T1000 (cell line): Measurements from ENCODE around the gene MYO5C.
"Not testable (repeated sequence)": the region's sequence is repeated elsewhere in the genome, so short reads cannot be mapped to it uniquely, and the experiment has no call there.

Source experiments
- DNase-seq: peaks from one replicate; lab custom pipeline; 2025; ENCODE audit warnings: mixed read lengths; lab: John Stamatoyannopoulos, UW

The MYO5C gene

DNA sequence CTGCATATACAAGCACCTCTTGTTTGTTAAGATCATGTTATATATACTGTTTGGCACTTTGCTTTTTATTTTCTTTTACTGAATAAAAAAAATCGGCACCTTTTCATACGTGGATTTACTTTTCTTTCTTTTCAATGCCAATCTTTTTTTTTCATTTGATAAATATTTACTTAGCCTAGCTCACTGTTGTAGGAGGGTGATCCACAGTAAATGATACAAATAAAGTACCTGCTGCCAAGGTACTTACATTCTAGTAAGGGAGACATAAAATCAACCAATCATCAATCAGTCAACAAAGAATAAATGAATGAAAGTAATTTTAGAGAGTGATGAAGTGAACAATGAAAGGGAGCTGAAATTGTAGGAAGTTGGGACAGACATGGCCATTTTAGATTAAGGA, 122.7 kb downstream of the MYO5C start:
- DNase-seq: no peak

DNA sequence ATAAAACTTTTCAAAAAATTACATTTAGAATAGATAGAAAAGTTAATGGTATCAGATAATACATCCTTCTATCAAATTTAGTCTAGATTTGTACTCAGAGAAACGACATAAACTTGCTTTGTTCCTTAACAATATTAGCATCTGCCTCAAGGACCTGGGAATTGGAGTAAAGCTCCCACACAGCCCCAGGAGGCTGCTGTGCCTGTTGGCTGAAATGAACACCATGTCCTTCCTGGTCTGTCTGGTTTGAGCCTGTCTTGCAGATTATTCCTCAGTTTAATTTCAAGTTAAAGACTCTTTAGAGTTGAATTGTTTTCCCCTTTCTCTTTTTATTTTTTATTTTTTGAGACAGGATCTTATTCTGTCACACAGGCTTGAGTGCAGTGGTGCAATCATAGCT, 123.8 kb downstream of the MYO5C start:
- DNase-seq: no peak

DNA sequence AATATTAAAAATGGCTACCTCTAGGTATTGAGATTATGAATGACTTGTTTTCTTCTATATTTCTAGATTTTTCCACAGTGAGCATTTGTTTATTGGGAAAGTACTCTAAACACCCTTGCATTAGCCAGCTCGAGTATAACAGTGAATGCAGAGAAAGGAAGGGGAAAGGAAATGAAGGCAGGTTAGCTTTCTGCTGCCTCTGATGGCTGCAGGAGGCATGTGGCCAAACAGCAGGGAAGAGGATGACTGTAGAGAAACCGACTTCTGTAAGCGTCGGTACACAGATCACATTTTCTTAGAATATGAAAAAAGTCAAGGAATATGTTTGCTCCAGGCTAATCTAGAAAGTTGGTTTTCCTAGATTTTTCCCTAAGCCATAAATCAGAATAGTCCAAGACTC, 124.2 kb downstream of the MYO5C start:
- no peak for DNase-seq

DNA sequence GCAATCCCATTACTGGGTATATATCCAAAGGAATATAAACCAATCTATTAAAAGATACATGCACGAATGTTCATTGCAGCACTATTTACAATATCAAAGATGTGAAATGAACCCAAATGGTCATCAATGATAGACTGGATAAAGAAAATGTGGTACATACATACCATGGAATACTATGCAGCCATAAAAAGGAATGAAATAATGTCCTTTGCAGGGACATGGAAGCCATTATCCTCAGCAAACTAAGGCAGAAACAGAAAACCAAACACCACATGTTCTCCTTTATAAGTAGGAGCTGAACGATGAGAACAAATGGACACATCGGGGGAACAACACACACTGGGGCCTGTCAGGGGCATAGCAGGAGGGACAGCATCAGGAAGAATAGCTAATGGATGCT, 125.4 kb downstream of the MYO5C start:
- not testable (repeated sequence) for DNase-seq

DNA sequence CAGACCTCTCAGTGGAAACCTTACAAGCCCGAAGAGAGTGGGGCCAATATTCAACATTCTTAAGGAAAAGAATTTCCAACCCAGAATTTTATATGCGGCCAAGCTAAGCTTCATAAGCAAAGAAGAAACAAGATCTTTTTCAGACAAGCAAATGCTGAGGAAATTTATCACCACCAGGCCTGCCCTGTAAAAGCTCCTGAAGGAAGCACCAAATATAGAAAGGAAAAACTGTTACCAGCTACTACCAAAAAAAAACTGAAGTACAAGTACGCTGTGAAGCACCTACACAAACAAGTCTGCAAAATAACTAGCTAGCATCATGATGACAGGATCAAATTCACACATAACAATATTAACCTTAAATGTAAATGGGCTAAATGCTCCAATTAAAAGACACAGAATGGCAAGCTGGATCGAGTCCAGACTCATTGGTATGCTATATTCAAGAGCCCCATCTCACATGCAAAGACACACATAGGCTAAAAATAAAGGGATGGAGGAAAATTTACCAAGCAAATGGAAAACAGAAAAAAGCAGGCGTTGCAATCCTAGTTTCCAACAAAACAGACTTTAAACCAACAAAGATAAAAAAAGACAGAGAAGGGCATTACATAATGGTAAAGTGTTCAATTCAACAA, 130.0 kb downstream of the MYO5C start:
- DNase-seq: not testable (repeated sequence)

DNA sequence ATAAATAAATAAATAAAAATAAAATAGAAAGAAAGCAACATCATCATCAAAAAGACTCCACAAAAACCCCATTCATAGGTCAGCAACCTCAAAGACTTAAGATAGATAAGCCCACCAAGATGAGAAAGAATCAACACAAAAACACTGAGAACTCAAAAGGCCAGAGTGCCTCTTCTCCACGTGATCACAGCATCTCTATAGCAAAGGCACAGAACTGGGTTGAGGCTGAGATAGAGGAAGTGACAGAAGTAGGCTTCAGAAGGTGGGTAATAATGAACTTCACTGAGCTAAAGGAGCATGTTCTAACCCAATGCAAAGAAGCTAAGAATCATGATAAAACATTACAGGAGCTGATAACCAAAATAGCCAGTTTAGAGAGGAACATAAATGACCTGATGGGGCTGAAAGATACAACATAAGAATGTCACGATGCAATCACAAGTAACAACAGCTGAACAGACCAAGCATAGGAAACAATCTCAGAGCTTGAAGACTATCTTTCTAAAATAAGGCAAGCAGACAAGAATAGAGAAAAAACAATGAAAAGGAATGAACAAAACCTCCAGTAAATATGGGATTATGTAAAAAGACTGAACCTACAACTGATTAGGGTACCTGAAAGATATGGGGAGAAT, 130.9 kb downstream of the MYO5C start:
- no peak for DNase-seq

DNA sequence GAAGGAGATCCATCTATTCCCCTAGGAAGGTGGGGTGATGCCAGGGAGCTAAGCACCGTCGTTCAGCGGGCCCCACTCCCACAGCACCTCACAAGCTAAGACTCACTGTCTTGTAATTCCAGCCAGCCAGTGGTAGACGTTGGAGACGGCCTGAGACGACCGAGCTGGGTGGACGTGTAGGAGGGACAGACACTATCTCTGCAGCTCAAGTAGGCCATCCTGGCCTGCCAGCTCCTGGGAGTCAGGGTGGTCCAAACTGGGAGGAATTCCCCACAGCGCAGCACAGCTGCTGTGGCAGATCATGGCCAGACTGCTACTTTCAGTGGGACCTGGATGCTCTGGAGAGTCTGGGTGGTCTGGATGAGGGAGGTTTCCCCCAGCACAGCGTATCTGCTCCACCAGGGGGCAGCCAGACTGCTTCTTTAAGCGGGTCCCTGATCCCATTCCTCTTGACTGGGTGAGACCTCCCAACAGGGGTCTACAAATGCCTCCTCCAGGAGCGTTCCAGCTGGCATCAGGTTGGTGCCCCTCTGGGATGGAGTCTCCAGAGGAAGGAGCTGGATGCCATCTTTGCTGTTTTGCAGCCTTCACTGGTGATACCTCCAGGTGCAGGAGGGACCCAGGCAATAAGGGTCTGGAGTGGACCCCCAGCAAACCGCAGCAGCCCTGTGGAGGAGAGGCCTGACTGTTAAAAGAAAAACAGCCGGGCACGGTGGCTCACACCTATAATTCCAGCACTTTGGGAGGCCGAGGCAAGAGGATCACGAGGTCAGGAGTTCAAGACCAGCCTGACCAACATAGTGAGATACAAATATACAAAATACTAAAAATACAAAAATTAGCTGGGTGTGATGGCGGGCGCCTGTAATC, 132.0 kb downstream of the MYO5C start:
- no peak for DNase-seq

DNA sequence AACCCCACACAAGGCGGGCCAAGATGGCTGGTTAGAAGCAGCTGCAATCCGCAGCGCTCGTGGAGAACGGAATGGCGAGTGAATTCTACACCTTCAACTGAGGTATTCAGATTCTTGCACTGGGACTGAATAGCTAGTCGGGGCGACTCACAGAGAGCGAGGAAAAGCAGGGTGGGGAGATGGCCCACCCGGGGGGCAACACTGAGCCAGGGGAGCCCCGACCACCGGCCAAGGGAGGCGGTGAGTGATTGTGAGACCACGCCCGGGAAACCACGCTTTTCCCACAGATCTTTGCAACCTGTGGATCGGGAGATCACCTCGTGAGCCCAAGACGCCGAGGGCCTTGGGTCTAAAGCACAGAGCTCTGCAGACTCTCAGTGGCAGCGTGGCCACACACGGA, 132.7 kb downstream of the MYO5C start:
- DNase-seq: no peak

DNA sequence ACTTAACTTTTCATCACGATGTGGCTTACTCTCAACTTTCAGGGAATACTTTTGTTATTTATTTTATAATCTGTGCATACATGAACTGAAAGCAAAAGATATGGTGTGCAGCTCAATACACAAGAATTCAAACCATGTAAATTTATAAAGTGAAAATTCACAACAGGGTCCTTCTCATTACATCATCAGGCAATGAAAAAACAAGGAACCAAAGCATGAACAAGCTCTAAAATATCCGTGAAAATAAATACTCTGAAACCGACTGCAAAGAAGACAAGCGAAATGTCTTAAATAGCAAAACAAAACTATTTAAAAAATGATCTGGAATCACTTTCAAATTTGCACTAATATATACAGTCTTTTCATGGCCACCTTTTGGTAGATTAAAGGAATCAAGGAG, 133.3 kb downstream of the MYO5C start:
- no peak for DNase-seq

DNA sequence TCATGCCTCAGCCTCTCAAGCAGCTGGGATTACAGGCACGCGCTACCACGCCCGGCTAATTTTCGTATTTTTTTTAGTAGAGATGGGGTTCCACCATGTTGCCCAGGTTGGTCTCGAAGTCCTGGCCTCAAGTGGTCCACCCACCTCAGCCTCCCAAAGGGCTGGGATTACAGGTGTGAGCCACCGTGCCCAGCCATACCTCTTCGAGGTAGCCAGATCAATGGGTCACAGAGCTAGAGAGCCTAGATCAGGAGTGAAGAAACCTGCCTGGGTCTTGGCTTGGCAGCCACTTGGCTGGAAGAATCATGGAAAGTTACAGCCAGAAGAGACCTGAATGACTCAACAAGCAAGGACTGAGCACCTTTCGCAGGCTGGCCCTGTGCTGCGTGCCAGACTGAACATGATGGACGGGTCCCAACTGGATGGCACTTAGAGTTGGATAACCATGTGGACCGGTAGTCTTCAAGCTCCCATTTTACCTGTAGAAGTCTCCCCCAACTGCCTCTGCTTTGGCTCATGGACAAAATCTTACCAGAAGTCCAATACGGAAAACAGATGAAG, 134.1 kb downstream of the MYO5C start:
- DNase-seq: no peak

DNA sequence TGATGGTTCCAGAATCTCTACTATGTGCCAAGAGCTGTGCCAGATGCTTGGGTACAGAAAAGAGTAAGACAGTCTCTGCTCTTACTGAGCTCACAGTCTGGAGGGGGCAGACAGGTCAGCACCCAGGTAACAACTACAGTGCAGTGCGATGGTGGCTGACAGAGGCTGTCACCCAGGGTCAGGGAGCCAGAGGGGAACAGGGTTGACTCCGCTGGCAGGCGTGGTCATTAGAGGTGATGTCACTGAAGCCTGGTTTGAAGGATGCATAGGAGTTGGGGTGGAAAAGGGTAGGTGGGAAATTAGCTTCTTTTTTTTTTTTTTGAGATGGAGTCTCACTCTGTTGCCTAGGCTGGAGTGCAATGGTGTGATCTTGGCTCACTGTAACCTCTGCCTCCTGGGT, 136.0 kb downstream of the MYO5C start:
- no peak for DNase-seq

DNA sequence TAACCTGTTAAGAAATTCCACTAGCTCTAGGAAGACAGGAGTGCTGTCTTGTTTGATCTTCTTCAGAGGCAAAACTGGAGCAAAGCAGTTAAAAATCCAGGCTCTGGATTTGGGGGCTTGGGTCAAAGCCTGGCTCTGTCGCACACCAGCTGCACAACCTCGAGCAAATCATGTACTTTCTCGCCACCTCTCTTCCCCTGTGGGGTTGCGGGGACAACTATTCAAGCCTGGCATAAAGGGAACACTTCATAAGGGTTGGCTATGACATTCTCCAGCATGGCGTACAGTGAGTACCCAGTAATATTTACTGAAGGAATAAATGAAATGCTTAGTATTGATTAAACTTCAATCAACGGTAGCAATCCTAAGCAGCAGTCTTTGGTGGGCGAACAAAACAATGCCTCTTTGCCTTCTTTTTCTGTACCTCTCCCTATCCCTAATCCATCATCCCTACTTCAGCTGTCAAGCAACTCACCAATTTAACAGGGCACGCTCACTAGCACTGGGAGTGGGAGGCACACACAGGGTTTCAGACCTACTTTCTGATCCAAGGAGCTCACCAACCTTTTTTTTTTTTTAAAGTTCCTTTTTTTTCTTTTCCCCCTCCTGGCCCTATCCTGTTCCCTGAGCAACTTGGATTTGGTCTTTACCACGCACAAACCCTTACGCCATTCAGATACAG, 137.4 kb downstream of the MYO5C start:
- no peak for DNase-seq

DNA sequence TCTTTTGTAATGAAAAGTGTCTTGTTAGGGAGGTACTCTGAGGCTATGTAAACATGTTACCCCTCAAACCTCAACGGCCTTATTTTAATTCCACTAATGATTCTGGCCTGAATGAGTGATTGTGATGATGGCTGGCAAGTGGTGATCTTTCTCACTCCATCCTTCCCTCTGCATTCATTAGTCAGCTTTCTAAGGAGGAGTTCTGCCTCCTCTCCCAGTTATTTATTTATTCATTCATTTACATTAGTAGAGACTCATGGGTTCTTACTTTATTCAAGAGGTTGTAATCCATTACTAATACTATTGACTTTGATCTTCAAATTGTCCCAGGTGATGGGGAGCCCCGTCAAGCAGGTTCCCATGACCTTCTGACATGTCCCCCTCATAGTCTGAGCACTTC, 139.7 kb downstream of the MYO5C start:
- no peak for DNase-seq

DNA sequence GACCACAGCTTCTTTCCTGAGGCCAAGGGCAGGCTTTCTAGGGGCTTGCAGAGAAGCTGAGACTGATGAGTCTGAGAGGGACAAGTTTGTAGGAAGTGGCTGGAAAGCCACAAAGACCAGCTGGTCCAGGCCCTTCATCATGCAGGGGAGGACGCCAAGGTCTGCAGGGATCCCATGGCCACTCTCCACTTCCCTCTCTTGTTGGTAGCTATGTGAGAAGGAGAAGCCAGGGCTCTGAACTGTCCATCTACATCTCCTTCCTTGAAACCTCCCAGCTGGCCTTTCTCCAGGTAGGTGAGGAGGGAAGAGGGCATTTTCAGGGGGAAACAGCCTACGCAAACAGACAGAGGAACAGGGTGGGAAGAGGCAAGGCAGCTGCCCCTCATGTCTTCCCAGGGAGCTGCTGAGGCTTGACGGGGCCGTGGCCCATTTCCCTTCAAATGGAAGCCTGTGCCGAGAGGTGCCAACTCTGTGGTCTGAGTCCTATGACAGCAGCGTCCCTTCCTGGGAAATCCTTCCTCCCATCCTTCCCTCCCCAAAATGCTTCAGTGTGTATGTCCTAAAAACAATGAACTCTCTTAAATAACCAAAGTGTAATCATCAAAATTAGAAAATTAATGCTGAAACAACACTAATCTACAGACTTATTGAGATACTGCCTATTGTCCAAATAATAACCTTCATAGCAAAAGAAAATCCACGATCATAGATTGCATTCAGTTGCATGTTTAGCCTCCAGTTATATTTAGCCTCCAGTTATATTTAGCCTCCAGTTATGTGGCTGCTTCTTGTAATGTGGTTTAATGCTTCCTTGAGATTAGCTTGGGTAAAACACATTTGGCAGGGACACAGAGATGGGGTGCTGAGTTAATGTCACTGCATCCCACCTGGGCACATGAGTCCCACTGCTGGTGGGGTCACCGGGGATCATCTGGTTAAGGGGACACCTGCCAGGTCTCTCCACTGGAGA, 140.4 kb downstream of the MYO5C start:
- no peak for DNase-seq

DNA sequence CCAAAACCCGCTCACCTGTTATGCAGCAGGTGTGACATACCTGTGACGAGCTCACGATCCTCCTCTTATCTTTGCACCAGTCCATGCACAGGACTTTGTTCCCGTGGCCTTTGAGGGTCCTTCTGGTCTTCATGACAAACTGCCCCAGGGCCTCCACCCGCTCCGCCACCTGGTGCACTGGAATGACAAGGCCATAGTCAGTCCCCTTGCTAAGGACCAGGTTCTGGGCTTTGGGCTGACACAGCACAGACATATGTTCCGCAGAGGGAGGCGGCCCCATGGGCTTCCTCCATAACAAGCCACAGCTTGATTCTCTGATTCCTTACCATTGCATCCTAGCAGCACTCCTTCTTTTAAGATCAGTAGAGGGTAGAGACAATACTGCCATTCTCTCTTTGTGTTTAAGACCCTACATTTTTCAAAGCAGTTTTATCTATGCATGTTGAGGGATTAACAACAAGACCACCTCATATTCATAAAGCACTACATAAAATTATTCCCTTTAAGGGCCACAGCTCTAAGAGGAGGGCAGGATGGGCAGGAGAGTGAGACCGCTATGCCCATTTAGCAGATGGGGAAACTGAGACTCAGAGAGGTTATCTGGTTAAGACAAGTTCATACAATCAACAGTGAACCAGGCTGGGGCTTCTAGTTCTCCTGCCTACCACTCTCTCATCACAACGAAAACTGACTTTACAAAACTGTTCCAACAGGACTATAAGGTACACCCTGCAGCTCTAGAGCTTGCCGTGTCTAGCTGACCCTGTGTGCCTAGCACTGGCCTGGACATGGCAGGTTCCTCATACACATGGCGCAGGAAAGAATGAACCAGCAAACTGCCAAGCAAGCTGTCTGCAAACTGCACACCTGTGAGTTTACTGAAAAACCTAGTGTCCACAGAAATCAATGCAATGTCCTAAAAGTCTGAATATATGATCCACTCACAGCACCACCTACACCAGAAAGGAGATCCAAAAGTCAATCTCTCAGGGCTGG, 141.4 kb downstream of the MYO5C start:
- no peak for DNase-seq

DNA sequence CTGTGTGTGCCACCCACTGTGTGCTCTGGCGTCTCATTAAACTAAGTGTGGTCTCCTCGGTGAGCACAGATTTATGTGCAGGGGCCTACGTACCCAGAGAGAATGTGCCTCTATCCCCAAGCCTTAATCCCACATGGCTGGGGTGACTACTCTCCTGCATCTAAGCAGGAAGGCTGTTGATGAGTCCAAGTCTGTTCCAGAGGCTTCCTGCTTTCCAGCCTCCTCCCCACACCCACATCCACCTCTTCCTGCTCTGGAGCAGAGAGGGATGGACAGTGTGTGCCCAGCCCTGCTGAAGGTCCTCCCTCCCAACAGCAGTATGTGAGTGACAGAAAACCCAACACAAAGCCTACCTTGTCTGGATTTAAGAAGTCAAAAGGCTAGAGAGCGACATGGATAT, 144.3 kb downstream of the MYO5C start:
- DNase-seq: no peak

DNA sequence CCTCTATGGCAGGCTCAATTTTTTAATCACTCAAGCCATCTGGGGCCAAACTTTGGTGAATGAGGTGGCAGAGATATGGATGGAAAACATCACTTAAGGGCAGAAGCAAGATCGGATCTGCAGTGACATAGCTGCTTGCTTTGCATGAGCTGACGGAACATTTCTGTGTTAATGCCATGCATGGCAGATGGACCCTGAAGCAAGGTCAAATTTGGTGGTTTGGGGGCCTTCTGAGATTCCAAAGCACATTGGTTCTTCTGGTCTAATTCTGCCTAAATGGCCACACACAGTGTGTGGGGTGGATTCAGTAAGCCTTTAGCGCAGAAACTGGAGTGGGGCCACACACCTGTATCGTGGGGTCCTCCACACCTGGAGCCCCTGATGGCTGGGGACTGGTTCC, 144.7 kb downstream of the MYO5C start:
- DNase-seq: no peak

DNA sequence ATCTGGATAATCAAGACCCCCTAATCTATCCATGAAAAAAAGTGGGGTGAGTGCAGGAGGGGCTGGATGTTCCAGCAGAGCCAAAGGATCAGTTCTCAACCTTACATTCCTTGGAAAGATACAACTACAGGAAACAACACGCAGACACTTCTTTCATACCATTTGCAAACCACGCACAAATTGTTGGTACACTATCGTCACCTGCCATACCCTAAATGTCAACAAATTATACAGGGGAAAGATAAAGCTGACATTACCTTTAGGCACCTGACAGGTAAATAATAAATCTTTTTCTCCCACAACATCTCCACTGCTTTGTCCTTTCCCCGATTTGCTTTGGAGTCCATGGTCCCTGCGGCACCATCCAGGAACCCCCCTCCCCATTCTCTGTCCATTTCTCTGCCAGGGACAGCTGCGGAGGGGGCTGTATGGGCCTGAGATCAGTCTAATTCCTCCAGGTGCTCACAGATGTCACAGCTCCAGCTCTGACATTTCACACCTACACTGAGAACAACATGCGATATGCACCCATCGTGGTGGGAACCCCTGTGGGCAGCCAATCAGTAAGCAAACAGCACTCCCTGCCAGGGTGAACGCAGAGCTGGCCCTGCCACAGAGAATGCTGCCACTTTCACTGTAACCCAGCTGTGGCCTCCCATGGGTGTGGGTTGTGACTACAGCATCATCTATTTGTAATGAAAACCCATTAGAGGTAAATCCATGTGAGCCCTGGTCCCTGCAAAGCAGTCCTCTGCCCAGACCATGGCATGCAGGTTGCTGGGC, 145.4 kb downstream of the MYO5C start:
- no peak for DNase-seq

DNA sequence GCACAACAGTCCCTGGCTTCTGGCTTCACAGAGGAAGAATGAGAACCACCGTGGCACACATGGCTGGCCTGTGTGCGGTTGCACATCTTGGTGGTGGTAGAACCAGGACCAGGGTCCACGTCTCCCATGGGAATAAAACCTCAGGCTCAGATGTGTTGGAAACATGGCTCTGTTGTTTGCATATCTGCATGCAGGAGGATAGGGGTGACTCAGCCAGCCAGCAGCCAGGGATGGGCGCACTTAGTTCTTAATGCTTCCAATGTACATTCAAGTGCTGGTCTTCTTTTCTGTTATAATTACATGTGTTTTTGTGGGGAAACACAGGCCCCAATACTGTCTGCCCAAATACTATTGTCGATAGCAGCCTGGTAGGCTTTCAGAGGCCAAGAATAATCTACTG, 147.2 kb downstream of the MYO5C start:
- DNase-seq: no peak
